Measurements from ENCODE around the gene ROBO2. TPM values are rescaled to one million over a fixed set of nuclear protein-coding genes. Genes with fewer than 3 reads are reported as not detected.

Gene ROBO2
- total RNA-seq, 1 experiment from 2014 or later = 0.16 TPM

- TF ChIP-seq CTCF (IDR thresholded peaks at IDR 0.05; ENCODE audit: insufficient read depth in 1 of 2, low read depth in 1 of 2, low read length in 1 of 2, severe bottlenecking in 1 of 2, unreplicated experiment in 1 of 2) = no peak
- no peaks in the 10 kb centered on the region for H3K36me3 Mint-ChIP-seq (ENCODE audit: insufficient read depth, unreplicated experiment)
- Histone ChIP-seq H3K36me3 (ENCODE audit: control insufficient read depth, insufficient read depth, low read length) (no peaks in the 10 kb centered on the region), H3K9me3 (no peaks in the 10 kb centered on the region), H3K27me3 (replicated peaks; ENCODE audit: control insufficient read depth, insufficient read depth, low read length) (no peaks in the 10 kb centered on the region), H3K4me1 (no peaks in the 10 kb centered on the region), H3K4me3 (ENCODE audit: low read depth, low read length) (no peak overlapping the region)
- H3K27me3 Mint-ChIP-seq (ENCODE audit: insufficient read depth, unreplicated experiment) = peaks cover 5% of the 10 kb centered on the region
- POLR2A ChIA-PET = no interaction called here
- DNase-seq = no peak
- CTCF ChIA-PET = no interaction called here
- H3K27ac Mint-ChIP-seq (ENCODE audit: unreplicated experiment) = no peak overlapping the region
- H3K9me3 Mint-ChIP-seq (ENCODE audit: unreplicated experiment) = no peaks in the 10 kb centered on the region
- H3K4me1 Mint-ChIP-seq (ENCODE audit: low read depth, unreplicated experiment) = no peaks in the 10 kb centered on the region
- BruUV-seq (replicated peaks) = no TSS peak
- intact Hi-C loops (cut with micrococcal nuclease; ENCODE audit: unreplicated experiment) = no loop called here
- no peak overlapping the region for H3K4me3 Mint-ChIP-seq (ENCODE audit: unreplicated experiment)
These were observed 26.9 kb downstream of the ROBO2 start for GRCh38 chr3:77066829-77067228.

GRCh38 chr3:77068808-77069207, 28.9 kb downstream of the ROBO2 start:
- Mint-ChIP-seq H3K4me3 (ENCODE audit: unreplicated experiment) (no peak overlapping the region), H3K27ac (ENCODE audit: unreplicated experiment) (no peak overlapping the region), H3K36me3 (ENCODE audit: insufficient read depth, unreplicated experiment) (no peaks in the 10 kb centered on the region), H3K27me3 (ENCODE audit: insufficient read depth, unreplicated experiment) (peaks cover 5% of the 10 kb centered on the region), H3K9me3 (ENCODE audit: unreplicated experiment) (no peaks in the 10 kb centered on the region), H3K4me1 (ENCODE audit: low read depth, unreplicated experiment) (no peaks in the 10 kb centered on the region)
- DNase-seq = no peak
- BruUV-seq (replicated peaks) = no TSS peak
- ChIA-PET POLR2A (no interaction called here), CTCF (no interaction called here)
- Histone ChIP-seq H3K4me1 (no peaks in the 10 kb centered on the region), H3K4me3 (ENCODE audit: low read depth, low read length) (no peak overlapping the region), H3K27me3 (replicated peaks; ENCODE audit: control insufficient read depth, insufficient read depth, low read length) (no peaks in the 10 kb centered on the region), H3K9me3 (no peaks in the 10 kb centered on the region), H3K36me3 (ENCODE audit: control insufficient read depth, insufficient read depth, low read length) (no peaks in the 10 kb centered on the region)
- no peak for TF ChIP-seq CTCF (IDR thresholded peaks at IDR 0.05; ENCODE audit: insufficient read depth in 1 of 2, low read depth in 1 of 2, low read length in 1 of 2, severe bottlenecking in 1 of 2, unreplicated experiment in 1 of 2)
- intact Hi-C loops (cut with micrococcal nuclease; ENCODE audit: unreplicated experiment) = no loop called here

- no peaks in the 10 kb centered on the region for H3K4me1 Mint-ChIP-seq (ENCODE audit: low read depth, unreplicated experiment)
These were observed 31.5 kb downstream of the ROBO2 start for GRCh38 chr3:77071364-77071763.

More at GRCh38 chr3:77071364-77071763, 31.5 kb downstream of the ROBO2 start:
- H3K4me3 Mint-ChIP-seq (ENCODE audit: unreplicated experiment) = no peak overlapping the region
- no TSS peak for BruUV-seq (replicated peaks)
- DNase-seq = no peak
- H3K4me1 ChIP-seq = no peaks in the 10 kb centered on the region
- no peaks in the 10 kb centered on the region for H3K9me3 ChIP-seq
- H3K4me3 ChIP-seq (ENCODE audit: low read depth, low read length) = no peak overlapping the region
- peaks cover 5% of the 10 kb centered on the region for H3K27me3 Mint-ChIP-seq (ENCODE audit: insufficient read depth, unreplicated experiment)
- no peaks in the 10 kb centered on the region for H3K36me3 Mint-ChIP-seq (ENCODE audit: insufficient read depth, unreplicated experiment)
- no peaks in the 10 kb centered on the region for H3K27me3 ChIP-seq (replicated peaks; ENCODE audit: control insufficient read depth, insufficient read depth, low read length)
- ChIA-PET POLR2A (no interaction called here), CTCF (no interaction called here)
- no peak for TF ChIP-seq CTCF (IDR thresholded peaks at IDR 0.05; ENCODE audit: insufficient read depth in 1 of 2, low read depth in 1 of 2, low read length in 1 of 2, severe bottlenecking in 1 of 2, unreplicated experiment in 1 of 2)
- intact Hi-C loops (cut with micrococcal nuclease; ENCODE audit: unreplicated experiment) = no loop called here
- no peak overlapping the region for H3K27ac Mint-ChIP-seq (ENCODE audit: unreplicated experiment)
- no peaks in the 10 kb centered on the region for H3K9me3 Mint-ChIP-seq (ENCODE audit: unreplicated experiment)
- no peaks in the 10 kb centered on the region for H3K36me3 ChIP-seq (ENCODE audit: control insufficient read depth, insufficient read depth, low read length)

Data from Caco-2 (cell line).